Mammary epithelial cell (primary cell): Measurements from ENCODE around the gene MAP3K5.

Experiments
- EZH2 ChIP-seq: IDR thresholded peaks from 2 replicates; pipeline ENCODE4 v1.6.1; 2012; ENCODE audit warnings: low read length, inconsistent platforms, borderline replicate concordance
- TF ChIP-seq, protein P1 (sequence below), 2 donors: IDR thresholded peaks in 1 of 2; conservative IDR thresholded peaks in 1 of 2; 2 replicates each; pipeline ENCODE4 v1.5.1; 2011 to 2012; ENCODE audit warnings: inconsistent platforms in 2 of 2, low read length in 2 of 2, mild to moderate bottlenecking in 2 of 2, control low read depth in 1 of 2, low read depth in 1 of 2; ENCODE audit not compliant: insufficient read depth in 1 of 2; ENCODE audit errors: extremely low read depth in 1 of 2

DNA sequence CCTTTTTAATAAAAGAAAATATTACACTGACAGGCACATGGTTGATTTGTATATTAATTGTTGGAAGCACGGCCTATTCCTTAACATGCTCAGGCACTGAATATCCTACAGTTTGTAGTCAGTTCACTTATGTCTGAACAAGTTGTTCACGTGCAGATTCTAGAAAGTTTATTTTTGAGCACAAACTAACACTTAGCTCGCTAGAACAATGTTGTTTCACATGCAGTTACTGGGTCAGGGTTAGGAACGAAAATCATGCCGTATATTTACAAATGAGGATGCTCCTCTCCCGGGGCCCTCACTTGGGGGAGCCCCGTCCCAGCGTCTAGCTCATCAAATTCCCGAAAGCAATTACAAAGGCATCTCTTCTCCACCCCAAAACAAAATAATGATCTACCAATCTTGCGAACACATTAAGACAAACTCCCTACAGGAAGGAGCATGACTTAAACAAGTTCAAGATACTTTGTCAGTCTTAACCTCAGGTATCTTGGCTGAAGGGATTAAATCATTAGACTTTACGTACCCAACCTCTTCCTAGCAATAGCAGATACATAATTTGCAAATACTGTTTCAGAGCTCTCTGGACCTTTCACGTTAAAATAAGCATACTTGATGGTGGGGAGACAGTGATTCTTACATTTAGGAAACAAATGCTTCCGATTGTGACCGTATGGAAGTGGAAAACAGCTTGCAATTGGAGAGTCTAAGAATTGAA lies 243.5 kb downstream of the MAP3K5 start:
- TF ChIP-seq EZH2, result no peak
- TF ChIP-seq, protein P1, sequence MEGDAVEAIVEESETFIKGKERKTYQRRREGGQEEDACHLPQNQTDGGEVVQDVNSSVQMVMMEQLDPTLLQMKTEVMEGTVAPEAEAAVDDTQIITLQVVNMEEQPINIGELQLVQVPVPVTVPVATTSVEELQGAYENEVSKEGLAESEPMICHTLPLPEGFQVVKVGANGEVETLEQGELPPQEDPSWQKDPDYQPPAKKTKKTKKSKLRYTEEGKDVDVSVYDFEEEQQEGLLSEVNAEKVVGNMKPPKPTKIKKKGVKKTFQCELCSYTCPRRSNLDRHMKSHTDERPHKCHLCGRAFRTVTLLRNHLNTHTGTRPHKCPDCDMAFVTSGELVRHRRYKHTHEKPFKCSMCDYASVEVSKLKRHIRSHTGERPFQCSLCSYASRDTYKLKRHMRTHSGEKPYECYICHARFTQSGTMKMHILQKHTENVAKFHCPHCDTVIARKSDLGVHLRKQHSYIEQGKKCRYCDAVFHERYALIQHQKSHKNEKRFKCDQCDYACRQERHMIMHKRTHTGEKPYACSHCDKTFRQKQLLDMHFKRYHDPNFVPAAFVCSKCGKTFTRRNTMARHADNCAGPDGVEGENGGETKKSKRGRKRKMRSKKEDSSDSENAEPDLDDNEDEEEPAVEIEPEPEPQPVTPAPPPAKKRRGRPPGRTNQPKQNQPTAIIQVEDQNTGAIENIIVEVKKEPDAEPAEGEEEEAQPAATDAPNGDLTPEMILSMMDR (conservative IDR thresholded peaks at IDR 0.05 in 1 of 2, IDR thresholded peaks at IDR 0.05 in 1 of 2; ENCODE audit: extremely low read depth in 1 of 2, insufficient read depth in 1 of 2, low read depth in 1 of 2, low read length in 2 of 2), result no peak
